ENCODE results near the gene LRRK1.

The LRRK1 gene

DNA sequence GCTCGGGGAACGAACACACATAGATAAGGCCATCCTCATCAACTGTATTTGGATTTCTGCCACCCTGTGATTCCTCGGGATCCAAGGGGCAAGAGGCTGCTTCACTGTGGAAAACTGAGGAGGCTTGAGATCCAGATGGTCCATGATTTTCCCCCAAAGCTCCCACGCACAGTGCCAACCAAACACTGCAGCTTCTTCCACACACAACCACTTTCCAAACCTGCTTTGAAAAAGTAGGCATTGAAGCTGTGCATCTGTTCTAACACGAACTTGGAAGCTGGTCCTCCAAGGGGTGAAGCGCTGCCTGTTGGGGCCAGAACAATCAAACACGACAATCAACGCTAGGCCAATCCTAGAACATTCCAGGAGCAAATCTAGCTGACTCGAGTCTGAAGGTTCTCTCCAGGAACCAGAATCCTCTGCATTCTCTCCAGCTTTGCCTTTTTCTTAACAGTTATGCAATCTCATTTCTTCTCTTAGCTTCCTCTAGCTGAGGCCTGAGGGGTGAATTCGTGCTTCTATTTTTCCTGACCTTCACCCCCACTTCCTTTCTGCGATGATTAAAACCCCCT lies 104.4 kb downstream of the LRRK1 start:
- no peak for DNase-seq (ENCODE audit: low spot score)

DNA sequence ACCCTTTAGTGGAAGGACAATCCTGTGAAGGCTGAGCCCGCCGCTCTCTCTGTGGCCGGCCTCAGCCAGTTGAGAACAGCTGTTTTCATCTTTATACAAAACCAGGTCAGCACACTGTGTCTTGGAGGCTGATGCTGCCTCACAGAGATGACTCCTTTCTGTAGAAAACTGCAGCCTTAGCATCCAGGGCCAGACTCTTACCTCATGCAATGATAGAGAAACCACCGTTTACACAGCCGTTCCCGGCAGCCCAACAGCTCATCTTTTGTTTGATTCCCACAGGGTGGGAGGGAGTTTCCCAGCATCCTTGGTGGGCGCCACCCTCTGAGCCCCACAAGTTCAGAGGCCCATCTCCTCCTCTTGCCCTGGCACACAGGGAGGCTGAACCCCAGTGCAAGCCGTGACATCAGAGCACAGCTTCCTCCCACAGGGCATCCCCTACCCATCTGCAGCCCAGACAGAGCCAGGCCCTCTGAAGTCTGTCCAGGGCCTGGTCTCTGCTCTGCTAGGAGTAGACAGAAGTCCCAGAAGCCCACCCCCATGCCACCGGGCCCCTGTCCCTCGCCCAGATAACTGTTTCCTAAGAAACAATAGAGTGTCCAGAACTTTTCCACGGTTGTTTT lies 105.0 kb downstream of the LRRK1 start:
- no peak for DNase-seq (ENCODE audit: low spot score)

DNA sequence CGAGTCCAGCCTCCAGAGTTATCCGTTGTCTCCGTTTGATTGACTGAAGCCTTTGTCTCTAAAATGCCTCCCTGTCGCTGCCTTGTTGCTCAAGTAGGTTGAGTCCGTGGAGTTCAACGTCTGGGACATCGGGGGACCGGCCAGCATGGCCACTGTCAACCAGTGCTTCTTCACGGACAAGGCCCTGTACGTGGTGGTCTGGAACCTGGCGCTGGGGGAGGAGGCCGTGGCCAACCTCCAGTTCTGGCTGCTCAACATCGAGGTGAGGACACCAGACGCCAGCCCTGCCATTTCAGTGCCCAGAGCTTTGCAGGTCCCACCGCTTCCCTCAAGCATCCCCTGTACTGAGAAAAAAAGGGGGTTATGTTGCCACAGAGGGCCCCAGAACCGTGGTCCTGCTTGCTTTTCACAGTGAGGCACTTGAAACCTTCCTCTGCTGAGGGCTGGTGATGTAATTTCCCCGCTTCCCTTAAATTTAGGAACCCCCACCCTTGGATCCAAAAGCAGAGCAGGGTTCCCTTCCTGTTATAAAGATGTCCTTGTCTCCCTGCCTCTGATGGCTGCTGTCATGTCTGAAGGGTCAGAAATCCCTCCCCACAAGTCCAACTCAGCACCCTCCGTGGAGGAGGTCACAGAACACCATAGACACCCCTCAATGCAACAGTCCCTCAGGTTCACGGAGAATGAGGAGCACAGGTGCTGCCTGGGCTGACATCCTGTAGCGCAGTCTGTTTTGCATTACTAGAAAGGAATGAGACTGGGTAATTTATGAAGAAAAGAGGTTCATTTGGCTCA lies 105.7 kb downstream of the LRRK1 start:
- DNase-seq (ENCODE audit: low spot score) = no peak

DNA sequence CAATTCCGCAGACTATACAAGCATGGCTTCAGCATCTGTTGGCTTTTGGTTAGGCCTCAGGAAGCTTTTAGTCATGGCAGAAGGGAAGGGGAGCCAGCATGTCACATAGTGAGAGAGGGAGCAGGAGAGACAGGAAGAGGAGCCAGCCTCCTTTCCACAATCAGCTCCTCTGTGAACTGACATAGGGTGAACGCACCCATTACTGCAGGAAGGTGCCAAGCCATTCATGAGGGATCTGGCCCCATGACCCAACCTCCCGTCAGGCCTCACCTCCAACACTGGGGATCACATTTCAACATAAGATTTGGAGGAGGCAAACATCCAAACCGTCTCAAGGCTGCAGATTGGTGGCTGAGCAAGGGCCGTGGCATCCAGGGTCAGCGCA lies 106.3 kb downstream of the LRRK1 start:
- DNase-seq (ENCODE audit: low spot score) = no peak

DNA sequence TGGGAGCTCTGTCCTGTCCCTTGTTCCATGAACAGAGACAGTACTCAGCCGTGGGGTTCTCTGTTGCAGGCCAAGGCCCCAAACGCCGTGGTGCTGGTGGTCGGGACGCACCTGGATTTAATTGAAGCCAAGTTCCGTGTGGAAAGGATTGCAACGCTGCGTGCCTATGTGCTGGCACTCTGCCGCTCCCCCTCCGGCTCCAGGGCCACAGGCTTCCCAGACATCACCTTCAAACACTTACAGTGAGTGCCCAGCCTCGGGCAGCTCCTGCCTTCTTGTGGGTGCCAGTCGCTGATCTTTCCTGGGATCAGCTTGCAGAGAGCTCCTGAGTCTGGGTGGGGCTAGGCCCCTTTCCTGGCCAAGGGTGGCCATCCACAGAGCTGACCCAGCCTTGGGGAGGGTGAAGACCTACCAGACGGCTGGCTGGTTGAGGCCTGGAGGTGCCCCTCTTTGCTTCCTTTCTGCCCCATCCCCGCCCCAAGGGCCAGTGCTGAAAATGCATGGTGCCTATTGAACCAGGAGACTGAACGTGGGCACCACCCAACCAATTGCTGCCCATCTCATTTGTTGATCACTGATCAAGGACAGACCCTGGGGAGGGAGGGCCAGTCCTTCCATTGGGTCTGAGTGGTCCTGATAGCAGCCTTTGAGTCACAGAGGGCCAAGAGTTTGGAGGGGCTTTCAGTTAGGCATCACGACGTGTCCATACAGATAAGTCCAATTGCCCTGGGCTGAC lies 106.9 kb downstream of the LRRK1 start:
- DNase-seq (ENCODE audit: low spot score) = no peak

DNA sequence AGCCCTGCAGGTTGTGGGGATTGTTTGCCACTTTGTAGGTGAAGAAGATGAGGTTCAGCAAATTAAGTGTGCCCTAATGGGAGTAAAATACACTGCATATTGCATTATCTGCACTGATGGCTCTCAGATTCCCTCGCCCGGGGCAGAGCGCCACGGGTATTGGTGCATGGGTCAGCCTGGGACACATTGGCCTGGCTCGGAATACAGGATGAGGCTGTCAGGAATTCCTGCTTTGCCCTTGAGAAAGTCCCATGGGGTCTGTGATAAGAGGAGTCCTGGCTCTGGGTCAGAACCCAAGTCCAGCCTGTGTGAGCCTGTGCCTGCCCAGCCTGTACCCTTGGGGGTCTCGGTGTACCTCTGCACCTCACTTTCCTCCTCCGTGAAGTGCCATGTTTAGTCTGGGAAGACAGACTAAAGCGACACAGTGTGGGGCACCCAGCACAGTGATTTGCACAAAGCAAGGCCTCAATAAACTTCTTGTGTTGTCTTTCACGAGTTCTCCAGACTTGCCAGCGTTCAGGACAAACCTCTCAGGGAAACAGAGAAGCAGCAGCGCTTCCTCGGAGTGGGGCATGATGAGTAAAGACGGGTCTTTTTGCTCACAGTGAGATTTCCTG lies 107.6 kb downstream of the LRRK1 start:
- no peak for DNase-seq (ENCODE audit: low spot score)

DNA sequence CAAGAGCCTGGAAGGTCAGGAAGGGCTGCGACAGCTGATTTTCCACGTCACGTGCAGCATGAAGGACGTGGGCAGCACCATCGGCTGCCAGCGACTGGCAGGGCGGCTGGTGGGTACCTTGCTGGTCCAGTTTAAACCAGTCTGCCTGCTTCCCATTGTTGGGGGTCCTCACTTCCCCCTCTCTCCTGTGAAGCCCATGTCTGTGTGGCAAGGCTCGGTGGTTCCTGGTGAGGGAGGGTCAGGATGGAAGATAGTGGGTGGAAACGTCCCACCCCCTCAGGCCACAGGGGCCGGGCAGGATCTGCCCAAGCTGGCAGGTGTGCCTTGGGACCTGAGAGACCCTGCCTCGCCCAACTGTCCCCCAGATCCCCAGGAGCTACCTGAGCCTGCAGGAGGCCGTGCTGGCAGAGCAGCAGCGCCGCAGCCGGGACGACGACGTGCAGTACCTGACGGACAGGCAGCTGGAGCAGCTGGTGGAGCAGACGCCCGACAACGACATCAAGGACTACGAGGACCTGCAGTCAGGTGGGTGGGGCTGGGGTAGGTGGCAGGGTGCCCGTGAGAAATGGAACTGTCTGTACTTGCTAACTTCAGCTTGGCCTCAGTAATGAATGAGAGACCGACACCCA lies 108.2 kb downstream of the LRRK1 start:
- DNase-seq (ENCODE audit: low spot score) = no peak

DNA sequence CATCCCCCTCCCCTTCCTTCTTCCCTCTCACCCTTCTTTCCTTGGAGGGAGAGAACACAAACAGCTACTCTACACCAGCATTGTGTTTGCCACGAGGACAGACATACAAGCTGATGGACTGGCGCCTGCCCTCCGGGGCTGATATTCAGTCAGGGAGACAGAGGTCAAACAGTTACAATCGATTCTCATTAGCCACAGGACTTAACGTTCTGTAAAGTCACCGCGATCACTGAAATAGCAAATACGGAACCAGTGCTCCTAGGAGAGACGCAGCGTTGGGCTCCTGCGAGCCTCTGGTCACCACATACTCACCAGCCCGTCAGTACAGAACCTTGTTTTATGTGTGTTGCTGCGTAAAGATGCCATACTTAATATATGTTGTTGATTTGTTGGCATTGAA lies 108.8 kb downstream of the LRRK1 start:
- DNase-seq (ENCODE audit: low spot score) = no peak

DNA sequence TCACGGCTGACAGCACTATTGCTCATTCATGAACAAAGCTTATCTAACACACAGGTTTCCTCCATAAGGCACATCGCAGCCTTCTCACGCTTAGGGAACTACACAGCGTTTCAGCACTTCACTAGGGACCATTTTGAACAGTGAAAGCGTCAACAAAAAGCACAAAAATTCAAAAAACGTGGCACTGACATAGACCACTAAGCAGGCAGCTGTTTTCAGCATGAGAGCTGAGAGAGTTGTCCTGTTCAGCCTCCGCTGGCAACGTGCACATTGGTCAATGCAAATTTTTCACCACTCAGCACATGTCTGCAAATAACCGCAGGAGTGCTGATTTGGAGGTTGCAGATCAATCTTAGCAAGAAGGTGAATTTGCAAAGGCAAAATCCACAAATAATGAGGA lies 109.2 kb downstream of the LRRK1 start:
- no peak for DNase-seq (ENCODE audit: low spot score)

DNA sequence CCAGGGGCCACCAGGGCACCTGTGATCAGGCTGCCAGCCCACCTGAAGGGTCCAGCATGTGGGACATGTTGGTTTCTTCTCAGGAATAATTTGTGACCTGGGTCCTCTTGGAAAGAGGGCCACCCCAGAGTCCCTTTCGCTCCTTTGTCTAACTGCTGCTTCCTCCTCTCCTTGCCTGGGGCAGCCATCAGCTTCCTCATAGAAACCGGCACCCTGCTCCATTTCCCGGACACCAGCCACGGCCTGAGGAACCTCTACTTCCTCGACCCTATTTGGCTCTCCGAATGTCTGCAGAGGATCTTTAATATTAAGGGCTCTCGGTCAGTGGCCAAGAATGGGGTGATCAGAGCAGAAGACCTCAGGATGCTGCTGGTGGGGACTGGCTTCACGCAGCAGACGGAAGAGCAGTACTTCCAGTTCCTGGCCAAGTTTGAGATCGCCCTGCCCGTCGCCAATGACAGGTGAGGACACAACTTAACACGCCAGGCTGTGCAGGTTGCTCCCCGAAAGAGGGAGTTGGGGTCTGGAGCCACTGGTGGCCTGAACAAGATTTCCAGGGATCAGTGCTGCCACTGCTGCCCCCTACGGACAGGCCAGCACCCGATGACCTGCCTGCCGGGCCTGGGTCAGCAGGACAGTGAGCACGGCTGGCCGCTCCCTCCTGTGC lies 109.7 kb downstream of the LRRK1 start:
- no peak for DNase-seq (ENCODE audit: low spot score)

DNA sequence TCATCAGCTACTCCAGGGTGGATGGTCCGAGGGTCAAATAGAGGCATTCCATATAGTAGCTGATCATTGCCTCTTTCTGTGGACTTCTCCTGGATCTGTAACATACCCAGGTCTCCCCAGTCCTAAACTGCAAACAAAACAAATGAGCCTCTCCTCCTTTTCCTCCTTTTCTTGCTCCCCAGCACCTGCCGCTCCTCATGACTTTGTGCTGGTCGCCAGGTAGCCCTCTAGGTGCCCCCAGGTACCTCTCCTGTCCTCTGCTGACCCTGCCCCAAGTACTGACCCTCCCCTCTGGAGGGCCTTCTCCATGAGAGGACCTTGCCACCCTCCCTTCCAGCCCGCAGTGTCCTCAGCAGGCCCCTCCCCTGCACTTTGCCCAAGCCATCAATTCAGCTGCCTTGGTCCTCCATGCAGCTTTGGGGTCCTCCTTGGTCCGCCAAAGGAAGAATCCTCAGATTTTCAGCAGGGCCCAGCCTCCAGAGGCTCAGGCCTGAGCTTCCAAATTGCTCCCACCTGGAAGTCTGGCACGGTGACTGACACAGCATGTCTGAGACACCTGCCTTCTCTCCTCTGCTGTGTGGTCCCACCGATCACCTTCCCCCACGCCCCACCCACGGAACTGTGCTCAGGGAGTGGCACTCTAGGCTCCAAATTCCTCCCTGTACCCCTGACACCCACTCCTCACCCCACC lies 111.0 kb downstream of the LRRK1 start:
- no peak for DNase-seq (ENCODE audit: low spot score)

DNA sequence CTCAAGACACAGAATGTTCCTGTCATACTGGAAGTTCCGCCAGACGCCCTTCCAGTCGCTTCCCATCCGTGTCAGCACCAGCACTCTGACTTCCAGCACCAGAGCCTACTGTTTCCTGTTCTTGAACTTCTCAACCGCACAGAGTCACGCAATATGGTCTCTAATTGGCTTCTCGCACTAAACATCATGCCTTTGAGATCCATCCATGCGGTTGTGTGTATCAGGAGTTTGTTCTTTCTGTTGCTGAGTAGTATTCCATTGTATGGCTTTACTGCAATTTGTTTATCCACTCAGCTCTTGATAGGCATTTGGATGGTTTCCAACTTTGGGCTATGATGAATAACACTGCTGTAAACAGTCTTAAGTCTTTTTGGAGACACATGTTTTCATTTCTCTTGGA lies 112.1 kb downstream of the LRRK1 start:
- DNase-seq (ENCODE audit: low spot score) = no peak

DNA sequence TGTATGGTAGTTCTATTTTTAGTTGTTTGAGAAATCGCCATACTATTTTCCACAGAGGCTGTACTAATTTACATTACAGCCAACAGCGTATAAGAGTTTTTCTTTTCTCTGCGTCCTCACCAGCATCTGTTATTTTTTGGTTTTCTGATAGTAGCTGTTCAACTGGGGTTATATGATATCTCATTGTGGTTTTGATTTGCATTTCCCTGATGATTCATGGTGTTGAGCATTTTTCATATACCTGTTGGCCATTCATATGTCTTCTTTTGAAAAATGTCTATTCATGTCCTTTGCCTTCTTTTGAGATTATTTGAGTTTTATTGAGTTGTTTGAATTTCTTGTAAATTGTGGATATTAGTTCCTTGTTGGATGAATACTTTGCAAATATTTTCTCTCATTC lies 114.6 kb downstream of the LRRK1 start:
- DNase-seq (ENCODE audit: low spot score) = no peak

DNA sequence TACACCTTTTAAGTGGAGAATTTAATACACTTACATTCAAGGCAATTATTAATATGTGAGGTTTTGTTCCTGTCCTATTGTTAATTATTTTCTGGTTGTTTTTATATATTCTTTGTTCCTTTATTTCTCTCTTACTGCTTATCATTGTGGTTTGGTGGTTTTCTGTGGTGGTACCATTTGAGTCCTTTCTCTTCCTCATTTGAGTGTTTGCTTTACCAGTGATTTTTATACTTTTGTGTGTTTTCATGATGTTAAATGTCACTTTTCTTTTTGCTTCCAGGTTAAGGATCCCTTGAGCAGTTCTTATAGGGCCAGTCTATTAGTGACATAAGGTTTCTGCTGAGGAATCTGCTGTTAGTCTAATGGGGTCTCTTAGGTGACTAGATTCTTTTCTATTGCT lies 116.5 kb downstream of the LRRK1 start:
- no peak for DNase-seq (ENCODE audit: low spot score)

DNA sequence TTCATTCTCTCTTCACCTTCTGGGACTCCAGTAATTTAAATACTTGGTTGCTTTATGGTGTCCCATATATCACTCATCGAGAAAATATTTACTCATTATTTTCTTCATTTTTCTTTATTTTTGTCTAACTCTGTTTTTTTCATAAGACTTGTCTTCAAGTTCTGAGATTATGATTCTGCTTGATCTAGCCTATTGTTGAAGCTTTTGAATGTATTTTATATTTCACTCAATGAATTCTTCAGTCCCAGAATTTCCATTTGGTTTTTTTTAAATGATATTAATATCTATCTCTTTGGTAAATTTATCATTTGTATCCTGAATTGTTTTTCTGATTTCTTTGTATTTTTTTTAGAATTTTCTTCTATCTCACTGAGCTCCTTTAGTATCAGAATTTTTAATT lies 117.0 kb downstream of the LRRK1 start:
- no peak for DNase-seq (ENCODE audit: low spot score)

DNA sequence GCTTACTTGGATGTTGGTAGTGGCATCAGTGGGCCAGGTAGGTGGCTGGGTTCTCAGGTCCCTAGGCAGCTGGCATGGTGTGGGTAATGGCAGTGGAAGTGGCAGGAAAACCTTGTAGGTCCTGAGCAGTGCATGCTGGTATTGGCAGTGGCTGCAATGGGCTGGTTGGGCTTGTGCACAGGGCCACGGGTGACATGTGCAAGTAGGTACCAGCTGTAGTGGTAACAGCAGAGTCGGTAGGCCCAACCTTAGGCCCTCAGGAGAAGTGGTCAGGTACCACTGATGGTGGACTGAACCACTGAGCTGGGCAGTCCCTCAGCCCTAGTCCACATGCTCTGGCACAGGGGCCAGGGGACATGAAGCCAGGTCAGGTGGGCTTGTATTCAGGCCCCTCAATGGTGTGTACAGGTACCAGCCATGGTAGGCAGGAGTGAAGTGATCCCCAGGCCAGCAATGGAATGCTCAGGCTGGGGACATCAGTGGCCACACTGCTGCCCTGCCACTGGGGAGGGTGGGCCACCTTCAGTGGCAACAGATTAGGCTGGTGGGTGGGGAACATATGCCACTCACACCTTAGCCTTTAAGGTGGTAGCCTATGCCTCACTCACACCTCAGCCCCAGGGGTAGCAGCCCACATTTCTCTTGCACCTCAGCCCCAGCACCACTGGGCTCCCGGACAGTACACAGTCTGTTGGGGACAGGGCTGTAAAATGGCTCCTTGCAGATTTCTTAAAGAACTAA lies 118.1 kb downstream of the LRRK1 start:
- DNase-seq (ENCODE audit: low spot score) = no peak

DNA sequence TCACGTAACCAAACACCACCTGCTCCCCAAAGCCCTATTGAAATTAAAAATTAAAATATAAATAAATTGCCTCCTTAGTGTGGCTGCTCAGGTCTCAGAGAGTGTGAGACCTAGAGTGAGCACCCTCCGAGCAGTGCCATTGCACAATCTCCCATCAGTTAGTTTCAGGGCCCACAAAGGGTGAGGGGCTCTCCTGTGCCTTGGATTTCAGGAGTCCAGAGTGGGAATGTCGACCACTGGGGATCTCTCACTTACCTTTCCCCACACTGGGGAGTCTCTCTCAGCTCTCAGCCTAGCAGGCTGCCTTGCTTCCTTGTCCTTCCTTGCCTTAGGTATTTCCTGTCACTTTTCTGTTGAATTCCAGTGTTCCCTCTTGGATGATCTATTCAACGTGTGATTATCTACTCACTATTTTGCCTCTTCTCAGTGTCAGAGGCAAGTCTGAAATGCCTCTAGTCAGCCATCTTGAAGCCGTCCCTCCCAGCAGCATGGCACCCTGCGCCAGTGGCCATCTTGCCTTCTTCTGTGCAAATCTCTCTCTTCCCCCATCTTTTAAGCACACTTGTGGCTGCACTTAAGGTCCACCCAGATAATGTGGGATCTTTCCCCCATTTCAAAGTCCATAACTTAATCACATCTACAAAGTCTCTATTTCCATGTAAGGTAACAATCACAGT lies 119.3 kb downstream of the LRRK1 start:
- no peak for DNase-seq (ENCODE audit: low spot score)

DNA sequence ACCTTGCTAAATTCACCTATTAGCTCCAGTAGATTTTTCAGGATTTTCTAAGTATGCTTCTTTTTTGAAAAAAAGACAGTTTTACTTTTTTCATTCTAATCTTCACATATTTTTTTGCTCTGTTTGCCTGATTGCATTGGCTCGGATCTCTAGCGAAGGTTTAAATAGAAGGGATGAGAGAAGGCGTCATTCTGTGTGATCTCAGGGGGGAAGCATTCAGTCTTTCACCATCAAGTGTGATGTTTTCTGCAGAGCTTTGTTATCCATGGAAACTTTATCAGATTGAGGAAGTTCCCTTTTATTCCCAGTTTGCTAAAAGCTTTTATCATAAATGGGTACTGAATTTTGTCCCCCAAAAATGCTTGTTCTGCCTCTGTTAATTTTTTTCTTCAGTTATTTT lies 120.3 kb downstream of the LRRK1 start:
- no peak for DNase-seq (ENCODE audit: low spot score)

DNA sequence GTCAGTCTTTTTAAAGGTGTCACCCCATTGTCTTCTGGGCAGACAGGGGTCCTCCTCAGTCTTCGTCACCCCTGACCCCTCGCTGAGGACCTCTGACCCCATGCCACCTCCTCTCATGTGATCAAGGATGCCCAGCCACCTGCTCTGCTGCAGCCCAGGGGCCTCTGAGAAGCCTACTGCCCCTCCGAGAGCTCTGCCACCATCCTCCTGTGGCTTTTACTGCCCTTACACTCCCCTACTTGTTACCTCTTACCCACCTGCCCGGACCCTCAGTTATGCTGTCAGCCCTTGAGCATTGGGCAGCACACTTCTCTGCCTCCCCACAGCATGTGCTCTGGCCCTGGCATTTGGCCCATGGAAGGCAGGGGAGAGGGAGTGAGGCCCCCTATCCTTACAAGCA lies 123.2 kb downstream of the LRRK1 start:
- no peak for DNase-seq (ENCODE audit: low spot score)

Data from SK-N-DZ (cell line).